ENCODE measurements around the gene EPS15.
"Not testable (repeated sequence)": the region's sequence is repeated elsewhere in the genome, so short reads cannot be mapped to it uniquely, and the experiment has no call there.

EPS15 gene

DNA sequence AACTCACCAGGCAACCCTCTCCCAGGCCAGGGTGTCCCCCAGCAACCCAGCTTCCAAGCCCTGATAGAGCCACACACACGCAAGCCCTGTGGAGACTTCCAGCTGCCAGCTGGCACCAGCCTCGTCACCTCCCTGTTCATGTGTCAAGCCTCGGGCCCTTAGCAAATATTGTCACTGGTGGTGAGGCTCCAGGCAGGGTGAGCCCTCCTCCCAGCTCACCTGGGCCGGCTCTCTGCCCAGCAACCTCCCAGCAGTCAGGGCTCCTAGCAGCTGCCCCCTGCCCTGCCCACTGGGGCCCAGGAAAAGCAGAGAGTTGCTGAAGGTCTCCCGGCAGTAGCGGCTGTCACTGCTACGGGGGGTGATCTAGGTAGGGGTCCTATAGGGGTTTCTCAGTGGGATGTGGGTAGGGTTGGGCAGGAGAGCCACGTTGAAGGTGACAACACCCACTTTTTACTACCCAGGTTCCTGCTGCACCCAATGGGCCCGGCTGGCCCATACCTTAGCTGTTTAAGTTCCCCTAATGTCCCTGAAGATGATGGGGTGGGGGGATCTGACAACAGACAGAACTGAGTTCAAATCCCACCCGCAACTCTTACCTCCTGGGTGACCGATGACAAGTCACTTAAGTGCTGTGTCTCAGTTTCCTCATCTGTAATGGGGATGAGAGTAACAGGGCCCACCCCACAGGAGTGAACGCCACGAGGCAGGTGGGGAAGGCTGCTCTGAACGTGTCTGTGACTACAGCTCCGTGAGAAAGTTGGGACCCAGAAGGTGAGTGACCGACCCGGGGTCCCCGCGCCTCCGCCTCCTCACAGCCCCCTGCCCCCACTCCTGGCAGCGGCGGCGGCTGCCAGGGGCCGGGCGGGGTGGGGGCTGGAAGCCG lies 189.4 kb downstream of the EPS15 start:
- no peak for DNase-seq

DNA sequence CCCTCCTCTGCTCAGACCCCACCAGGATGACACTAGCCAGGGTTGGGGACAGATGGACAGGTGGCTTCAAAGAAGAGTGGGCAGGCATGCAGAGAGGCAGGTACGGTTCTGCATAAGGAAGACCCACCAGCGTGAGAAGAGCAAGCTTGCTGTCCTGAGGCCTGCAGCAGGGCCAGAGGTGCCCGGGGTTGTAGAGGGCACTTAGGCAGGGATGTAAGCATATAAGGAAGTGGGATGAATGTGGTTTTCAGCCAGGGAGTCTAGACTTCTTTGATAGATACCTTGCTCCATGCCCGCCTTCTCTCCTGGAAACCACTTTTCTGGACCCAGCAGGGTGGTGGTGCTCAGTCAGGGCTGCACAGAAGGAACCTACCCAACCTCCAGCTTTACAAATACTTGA lies 190.1 kb downstream of the EPS15 start:
- DNase-seq: no peak

DNA sequence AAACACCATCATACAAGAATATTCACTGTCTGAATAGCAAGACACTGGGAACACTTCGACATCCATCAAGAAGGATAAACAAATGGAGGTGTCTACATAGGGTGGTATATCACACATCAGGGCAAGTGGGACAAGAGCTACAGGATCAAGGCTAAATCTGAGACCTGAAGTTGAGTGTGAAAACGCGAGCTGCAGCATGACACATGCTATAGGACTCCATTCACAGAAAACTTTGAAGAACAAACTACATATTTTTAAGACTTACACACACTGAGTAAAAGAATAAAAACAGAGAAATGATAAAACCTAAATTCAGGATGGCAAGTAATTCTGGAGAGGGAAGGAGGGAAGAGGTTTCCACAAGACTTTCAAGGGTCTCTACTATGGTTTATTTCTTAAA lies 190.8 kb downstream of the EPS15 start:
- DNase-seq: no peak

- no peak for DNase-seq
Measured at GRCh38 chr1:51327386-51327785, 191.7 kb downstream of the EPS15 start.

DNA sequence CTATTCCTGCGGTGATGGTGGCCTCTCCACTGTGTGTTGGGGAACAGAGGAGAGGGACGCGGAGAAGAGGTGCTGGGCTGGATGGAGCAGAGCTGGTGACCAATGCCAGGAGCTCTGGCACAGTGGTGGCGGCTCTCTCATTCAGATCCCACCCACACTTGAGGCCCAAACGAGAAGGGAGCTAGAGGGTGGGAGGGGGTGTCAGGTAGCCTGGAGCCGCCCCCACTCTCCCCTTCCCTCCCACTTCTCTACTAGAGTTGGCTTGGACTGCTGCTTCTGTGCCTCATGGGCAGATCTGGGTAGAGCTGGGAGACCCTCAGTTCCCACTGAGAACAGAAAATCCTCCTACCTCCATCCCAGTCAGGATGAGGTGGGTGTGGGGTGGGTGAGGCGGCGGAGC lies 192.2 kb downstream of the EPS15 start:
- DNase-seq: no peak

DNA sequence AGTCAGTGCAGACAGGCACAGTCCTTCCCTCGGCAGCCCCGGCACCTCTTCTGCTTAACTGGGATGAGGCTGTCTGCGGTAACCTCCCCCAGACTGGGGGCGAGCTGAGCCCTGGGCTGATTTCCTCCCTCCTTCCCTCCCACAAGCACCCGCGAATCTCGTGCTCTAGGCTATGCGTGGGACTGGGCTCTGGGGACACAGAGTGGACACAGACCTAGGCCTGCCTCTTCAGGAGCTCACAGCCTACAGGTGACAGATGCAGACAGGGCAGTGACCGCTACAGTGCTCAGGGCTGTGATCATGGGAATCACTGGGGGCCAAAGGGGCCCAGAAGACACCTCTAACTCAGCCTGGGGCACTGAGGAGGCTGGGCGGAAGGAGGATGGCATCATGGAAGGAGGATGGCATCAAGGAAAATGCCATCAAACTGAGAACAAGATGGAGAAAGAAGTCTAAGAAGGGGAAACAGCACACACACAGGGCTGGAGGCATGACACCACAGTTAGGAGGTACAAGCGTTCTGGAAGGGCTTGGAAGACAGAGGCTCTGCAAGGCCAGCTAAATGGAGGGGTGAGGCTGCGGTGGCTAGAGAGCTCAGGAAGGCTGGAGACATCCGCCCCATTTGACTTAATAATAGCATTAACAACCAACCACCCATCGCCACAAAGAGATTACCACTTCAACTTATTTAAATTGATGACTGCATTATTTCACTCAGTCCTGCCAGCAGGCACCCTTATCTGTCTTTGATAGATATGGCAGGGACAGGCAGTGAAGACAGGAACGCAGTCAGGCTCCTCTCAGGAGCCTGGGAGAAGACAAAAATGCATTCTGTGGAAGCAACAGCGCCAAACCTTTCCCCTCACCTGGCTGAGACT lies 192.9 kb downstream of the EPS15 start:
- DNase-seq: no peak

- DNase-seq: no peak
Measured at GRCh38 chr1:51325391-51325790, 193.7 kb downstream of the EPS15 start.

DNA sequence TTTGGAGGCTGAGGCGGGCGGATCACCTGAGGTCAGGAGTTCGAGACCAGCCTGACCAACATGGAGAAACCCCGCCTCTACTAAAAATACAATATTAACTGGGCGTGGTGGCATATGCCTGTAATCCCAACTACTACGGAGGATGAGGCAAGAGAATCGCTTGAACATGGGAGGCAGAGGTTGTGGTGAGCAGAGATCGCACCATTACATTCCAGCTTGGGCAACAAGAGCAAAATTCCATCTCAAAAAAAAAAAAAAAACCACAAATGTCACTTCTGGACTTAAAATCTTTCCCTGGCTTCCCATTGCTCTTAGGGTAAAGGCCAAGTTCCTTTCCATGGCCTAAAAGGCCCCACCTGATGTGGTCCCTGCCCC lies 194.1 kb downstream of the EPS15 start:
- not testable (repeated sequence) for DNase-seq

DNA sequence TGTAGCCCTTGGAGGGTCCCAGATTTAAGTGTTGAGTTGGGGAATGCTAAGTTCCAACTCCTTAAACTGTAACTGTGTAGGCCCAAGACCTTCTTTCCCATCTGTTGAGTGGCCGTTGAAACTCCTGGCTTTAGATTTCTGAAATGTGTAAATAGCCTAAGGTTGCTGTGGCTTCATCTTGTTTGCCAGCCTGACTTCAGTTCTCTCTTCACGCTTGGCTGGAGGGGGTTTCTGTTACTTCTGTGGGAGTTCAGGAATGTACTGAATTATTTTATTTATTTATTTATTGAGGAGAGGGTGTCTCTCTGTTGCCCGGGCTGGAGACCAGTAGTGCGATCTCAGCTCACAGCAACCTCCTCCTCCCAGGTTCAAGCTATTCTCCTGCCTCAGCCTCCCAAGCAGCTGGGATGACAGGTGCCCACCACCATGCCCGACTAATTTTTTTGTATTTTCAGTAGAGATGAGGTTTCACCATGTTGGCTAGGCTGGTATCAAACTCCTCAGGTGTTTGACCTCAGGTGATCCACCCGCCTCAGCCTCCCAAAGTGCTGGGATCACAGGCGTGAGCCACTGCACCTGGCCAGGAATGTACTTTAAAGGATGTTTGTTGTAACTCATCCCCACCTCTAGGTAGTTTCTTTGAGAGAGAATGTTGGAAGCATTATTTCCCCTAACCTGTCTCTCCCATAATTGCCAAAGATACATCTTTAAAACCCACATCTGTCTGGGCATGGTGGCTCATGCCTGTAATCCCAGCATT lies 194.6 kb downstream of the EPS15 start:
- DNase-seq: no peak

DNA sequence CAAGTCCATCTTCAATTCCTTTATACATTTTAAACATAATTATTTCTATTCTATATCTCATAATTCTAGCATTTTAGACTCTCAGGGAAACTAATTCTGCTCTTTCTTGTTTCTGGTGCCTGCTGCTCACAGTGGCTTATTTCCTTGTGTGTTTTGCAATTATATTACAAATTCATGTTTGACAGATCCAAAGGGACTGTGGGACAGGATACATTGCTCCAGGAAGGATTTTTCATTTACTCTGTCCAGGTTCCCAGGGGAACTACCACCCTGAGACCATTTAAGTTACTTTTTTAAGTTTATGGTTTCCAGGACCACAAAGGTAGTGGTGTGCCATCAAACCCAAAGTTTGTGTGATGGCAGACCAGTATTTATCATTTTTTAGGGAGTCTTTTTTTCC lies 195.3 kb downstream of the EPS15 start:
- DNase-seq: no peak

DNA sequence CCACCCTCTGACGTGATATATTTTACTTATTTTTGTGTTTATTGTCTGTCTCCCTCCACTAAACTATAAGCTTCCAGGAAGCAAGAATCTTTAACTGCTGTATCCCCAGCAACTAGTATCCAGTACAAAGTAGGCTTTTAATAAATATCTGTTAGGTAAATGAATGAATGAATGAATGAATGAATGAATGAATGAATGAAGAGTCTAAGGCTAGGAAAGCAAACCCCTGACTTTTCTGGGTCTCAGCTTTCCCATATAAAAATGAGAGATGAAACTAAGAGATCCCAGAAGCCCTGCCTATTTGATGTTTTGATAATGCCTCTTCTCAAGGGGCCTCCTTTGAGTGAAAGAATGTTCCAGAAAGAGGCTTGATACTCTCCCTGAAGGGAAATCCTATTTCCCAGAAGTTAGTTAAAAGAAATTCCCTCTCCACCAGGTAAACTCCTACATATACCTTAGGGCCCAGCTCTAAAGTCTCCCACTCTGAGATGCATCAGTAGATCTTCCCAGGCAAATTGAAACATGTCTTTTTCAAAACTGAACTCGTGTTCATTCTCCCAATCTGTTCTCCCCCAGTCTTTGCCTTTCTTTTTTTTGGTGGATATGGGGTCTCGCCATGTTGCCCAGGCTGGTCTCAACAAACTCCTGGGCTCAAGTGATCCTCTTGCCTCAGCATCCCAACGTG lies 196.5 kb downstream of the EPS15 start:
- DNase-seq: no peak

- no peak for DNase-seq
Measured at GRCh38 chr1:51321924-51322280, 197.2 kb downstream of the EPS15 start.

DNA sequence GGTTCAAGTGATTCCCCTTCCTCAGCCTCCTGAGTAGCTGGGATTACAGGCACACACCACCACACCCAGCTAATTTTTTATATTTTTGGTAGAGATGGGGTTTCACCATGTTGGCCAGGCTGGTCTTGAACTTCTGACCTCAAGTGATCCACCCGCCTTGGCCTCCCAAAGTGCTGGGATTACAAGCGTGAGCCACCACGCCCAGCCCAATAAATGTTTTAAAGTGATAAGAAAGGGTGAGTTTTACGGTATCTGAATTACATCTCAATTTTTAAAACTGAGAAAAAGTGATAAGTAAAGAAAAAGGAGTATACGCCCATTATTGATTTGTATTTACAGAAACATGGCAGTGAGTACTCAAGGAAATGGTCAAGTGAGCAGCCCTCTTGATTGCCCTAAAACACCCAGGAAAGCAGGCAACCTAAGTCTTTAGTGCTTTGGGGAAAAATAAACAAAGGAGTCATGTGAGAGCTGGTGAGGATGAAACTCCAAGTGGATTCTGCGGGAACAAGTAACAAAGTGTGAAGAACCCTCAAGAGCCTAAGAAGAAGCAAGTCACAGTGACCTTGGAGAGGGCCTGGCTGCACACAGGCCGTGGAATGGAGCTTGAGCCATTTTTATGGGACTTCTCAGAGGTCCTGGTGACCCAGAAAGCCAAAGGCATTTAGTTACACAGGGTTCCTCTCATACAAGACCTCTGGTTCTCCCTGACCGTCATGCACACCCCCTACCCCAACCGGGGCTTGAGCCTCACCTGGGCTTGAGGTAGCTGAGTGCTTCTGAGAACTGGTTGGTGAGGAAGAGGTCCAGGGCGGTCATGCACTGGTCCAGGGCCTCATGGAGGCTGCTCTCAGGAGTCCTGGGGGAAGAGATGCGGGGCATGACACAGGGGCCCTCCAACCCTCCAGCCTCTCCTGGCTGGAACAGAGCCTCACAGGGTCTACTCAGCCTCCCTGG lies 197.8 kb downstream of the EPS15 start:
- no peak for DNase-seq

GRCh38 chr1:51317798-51318197 lies 201.3 kb downstream of the EPS15 start:
- DNase-seq: no peak

DNA sequence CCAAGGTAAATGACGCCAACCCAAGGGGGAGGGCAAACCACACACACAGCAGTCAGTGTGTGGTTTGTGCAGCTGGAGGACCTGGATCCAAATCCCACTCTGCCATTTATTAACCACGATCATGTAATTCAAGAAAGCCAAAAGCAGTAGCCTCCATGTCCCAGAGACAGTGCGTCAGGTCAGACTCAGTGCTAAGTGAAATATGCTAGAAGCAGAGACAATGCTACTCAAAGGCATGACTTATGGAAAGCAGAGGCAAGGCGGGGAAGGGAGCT lies 202.3 kb downstream of the EPS15 start:
- DNase-seq: no peak

DNA sequence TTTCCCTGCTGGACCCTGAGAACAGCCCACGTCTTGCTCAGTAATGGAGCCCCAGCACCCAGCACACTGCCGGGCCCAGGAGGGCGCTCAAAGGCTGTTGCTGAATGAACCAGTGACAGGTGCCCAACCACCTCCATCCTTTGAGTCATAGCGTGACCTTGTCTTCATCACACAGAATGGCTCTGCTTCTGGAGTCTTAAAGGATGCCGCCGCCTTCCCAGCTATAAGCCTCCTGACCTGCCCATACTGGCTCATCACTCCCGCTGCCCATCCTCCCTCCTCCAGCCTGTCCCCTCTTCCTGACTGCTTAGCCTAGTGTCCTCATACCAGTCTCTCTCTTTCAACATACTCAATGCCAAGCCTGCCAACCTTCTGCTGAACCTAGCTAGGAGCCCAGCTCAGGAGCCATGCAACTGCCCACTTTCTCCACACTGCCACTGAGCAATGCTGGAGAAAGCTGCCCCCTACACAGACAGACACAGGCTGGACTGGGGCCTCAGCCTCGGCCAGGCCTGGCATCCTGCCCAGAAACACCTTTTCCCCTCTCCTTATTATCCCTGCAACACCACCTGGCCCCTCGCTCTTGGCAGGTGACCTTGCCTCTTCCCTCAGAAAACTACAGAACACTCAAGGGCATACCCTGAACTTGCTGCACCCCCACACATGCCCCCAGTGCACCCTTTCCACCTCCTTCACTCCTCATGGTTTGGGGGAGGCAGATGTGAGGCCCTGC lies 202.8 kb downstream of the EPS15 start:
- no peak for DNase-seq

DNA sequence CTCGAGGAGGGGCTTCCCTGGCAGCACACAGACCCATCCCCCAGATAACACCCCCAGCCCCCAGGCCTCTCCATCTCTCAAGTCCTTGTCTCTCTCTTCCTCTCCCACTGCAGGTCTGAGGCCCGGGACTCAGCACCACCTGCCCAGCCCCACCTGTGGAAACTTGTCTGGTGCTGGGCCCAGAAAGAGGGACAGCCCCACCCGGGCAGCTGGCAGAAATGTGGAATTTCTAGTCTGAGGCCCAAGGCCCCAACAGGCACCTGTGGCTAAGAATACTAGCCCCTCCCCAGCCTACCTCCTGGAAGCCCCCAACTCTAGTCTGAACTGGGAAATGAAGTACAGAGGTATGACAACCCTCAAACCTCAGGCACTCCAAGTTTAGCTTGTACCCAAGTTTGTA lies 204.1 kb downstream of the EPS15 start:
- DNase-seq: no peak

- no peak for DNase-seq
Measured at GRCh38 chr1:51313961-51314777, 204.9 kb downstream of the EPS15 start.

DNA sequence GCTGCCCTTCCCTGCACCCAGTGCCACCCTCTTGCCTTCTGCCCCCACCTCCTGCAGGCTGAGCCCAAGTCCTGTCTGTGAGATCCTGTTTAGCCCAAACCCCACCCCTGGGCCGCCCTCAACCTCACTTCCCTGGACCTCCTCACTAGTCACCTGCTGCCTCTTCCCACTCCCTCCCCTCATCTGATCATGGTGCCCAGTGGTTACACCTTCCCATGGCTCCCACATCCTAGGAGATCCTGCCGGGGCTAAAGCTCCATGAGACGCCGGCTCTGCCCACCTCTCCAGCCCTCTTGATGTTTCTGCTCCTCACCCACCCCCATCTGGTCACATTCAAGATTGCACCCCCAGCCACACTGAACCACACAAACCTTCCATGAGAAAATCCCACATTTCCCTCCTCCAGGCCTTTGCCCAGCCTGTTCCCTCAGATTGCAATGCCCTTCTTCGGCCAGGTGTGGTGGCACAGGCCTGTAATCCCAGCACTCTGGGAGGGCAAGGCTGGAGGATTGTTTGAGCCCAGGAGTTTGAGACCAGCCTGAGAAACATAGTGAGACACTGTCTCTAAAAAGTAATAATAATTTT lies 205.7 kb downstream of the EPS15 start:
- no peak for DNase-seq

DNA sequence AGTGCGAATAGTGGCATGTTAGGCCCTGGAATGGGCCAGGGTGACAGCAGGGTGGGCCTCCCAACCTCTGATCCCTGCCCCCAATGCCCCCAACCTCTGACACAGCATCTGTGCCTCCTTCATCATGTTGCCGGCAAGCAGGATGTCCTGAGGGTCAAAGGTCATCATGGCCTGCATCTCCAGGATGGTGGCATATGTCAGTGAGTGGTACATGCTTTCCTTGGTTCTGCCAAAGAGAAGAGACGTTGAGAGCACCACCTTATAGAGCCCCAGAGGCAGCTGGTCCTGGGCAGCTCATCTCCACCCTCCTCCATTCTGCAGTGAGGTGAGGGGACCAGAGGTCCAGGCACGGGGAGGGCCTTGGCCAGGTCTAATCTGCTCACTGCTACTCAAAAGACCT lies 206.3 kb downstream of the EPS15 start:
- DNase-seq: no peak

Measured in activated T-cell treated with anti-CD3 and anti-CD28 coated beads, Interleukin-2, amount 50 U/mL, for 1 hour (primary cell).